HG03558 (cell line): ENCODE measurements around the gene CASP9.

Experiments
- ATAC-seq: cut with Tn5 transposase; IDR thresholded peaks from one replicate; pipeline ENCODE4 v1.9.1; 2021; ENCODE audit warnings: moderate number of reproducible peaks; ENCODE audit not compliant: unreplicated experiment; ENCODE audit errors: extremely low read depth

The CASP9 gene

DNA sequence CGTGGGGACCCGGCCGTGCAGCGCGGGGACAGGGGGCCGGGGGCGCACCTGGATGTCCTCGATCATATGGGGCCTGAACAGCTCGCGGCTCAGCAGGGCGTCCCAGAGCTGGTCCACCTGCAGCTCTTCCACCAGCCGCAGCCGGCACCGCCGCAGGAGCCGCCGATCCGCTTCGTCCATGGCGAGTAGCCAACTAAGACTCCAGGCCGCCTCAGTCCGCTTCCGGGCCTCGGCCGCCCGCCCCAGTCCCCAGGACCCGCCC, at the start of gene CASP9:
TSS of gene CASP9 (minus strand) at position 195 of the 262 bp plus-strand sequence. CDS start at position 180, 15 bp downstream.
- no peak for ATAC-seq

GRCh38 chr1:15573477-15573876, 49.5 kb upstream of the CASP9 start:
- no peak for ATAC-seq

- ATAC-seq, result no peak
These were observed 47.3 kb upstream of the CASP9 start for GRCh38 chr1:15571266-15571665.

DNA sequence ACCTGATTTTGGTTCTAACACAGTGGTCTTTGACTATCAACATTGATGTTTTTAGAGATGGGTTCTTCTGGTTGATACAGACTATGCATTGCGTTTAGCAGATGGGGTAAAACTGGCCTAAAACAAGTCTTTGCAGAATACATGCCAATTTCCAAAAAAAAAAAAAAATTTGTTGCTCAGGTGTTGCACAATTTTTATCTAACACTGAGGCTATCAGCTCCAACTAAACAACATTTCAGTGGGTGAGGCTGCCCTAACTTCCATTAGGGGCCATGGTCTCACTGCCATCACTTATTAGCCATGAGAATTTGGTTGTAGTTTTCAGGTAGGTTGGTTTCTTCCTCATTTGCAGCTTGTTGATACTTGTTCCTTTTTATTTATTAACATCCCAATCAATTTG, 46.8 kb upstream of the CASP9 start:
- no peak for ATAC-seq

GRCh38 chr1:15568387-15569073, 44.5 kb upstream of the CASP9 start:
- no peak for ATAC-seq

- ATAC-seq, result no peak
These were observed 35.3 kb upstream of the CASP9 start for GRCh38 chr1:15559189-15559810.

GRCh38 chr1:15558516-15558915, 34.5 kb upstream of the CASP9 start:
- no peak for ATAC-seq

DNA sequence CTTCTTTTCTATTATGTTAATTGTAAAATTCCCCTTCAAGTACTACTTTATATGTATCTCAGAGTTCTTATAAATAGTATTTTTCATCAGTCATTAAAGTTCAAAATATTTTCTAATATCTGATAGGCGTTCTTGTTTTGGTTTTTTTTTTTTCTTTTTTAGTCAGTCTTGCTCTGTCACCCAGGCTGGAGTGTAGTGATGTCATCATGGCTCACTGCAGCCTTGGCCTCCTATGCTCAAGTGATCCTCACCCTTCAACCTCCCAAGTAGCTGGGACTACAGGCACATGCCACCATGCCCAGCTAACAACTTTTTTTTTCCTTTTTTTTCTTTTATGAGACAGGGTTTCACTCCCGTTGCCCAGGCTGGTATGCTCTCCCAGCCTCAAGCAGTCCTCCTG, 33.6 kb upstream of the CASP9 start:
- no peak for ATAC-seq

- ATAC-seq, result no peak
These were observed 33.0 kb upstream of the CASP9 start for GRCh38 chr1:15557008-15557407.

- no peak for ATAC-seq
These were observed 26.6 kb upstream of the CASP9 start for GRCh38 chr1:15550573-15550972.

- ATAC-seq, result no peak
These were observed 22.6 kb upstream of the CASP9 start for GRCh38 chr1:15546641-15547040.

GRCh38 chr1:15543589-15544568, 19.9 kb upstream of the CASP9 start:
- no peak for ATAC-seq

DNA sequence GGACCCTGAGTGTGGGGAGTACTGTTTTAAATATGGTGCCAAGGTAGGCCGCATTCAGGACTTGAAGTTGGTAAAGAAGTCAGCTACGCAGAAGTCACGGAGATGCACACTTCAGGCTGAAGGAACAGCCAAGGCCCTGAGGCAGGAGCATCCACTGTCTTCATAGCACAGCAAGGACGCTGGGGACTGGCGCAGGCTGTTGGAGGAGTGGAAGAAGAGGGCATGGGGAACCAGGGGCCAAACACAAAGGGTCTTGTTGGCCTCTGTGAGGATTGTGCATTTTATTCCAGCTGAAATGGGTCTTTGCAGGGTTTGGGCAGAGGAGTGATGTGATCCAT, 19.2 kb upstream of the CASP9 start:
- no peak for ATAC-seq

DNA sequence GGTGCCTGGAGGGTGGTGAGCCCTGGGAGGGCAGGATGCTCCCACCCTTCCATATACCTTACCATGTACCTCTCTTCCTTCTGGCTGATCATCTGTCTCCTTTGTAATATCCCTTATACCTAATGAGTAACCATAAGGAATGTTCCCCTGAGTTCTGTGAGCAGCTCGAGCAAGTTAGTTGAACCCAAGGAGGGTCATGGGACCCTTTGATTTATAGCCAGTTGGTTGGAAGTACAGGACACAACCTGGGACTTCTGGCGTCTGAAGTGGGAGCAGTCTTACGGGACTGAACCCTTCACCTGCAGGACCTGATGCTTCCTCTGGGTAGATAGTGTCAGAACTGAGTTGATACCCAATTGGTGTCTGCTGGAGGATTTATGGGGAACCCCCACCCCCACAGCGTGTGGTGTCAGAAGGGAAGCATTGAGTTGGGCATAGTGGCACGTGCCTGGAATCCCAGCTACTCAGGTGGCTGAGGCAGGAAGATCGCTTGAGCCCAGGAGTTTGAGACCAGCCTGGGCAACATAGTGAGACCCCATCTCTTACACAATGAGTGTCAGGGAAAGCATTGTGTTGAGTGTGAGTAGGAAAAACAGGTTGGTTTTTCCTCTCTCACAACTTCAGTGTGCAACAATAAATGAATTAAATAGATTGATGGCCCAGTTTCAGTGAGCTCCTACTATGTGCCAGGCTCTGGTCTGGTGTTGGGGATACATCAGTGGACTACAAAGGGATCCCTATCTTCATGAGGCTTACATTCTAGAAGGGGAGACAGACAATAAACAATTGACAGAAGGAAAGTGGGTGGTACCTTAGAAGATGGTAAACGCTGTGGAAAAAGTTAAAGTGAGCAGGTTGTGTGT, 18.6 kb upstream of the CASP9 start:
- ATAC-seq, result no peak

- no peak for ATAC-seq
These were observed 17.3 kb upstream of the CASP9 start for GRCh38 chr1:15541231-15541792.

GRCh38 chr1:15540186-15540585, 16.2 kb upstream of the CASP9 start:
- no peak for ATAC-seq

DNA sequence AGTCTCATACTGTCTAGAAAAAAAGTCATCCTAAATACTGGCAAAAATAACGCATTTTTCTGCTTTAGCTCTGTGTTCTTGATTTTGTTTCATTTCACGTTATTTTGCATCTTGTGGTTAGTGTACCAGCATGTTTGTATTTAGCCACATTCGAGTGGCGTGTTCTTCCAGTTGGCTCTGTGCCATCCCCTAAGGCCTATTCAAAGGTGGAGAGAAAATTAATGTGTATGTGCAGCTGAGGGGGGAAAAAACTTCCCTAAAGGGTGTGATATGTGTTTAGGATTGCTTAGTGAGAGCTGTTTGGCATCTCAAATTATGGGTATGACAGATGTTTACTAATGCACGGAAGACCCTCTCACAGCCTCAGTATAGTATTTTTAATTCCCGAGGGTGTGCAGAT, 14.8 kb upstream of the CASP9 start:
- no peak for ATAC-seq

GRCh38 chr1:15531682-15532081, 7.7 kb upstream of the CASP9 start:
- ATAC-seq, result no peak

- no peak for ATAC-seq
These were observed 7.0 kb upstream of the CASP9 start for GRCh38 chr1:15531003-15531402.
